ENCODE results near the gene ANKUB1.

DNA sequence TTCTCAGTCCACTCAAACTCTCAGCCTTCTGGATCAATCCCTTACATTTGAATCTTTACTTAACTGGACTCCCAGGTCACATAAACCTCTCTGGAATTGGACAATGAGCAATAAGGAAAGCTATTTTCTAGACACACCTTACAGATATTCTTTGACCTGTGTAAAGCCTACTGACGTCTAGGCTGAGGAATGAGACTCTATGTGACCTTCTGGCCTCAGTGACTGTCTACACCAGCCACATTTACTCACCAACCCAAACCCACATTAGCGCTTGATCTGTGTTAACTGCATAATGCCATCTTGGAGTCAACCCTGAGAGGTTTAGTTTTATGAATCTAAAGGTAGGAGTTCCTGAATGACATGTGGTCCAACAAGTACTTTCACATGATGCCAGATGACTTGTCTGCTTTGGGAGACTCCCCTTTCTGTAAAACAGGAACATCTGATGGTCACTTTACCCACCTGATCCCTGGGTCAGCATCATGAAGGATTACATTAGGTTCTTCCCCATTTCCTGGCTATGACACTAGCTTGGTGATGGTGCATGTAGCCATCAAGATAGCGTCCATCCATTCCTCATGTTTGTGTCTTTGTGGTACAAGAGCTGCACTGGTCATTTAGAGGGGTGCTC is 28.7 kb downstream of the ANKUB1 start:
- TF ChIP-seq, protein P1, sequence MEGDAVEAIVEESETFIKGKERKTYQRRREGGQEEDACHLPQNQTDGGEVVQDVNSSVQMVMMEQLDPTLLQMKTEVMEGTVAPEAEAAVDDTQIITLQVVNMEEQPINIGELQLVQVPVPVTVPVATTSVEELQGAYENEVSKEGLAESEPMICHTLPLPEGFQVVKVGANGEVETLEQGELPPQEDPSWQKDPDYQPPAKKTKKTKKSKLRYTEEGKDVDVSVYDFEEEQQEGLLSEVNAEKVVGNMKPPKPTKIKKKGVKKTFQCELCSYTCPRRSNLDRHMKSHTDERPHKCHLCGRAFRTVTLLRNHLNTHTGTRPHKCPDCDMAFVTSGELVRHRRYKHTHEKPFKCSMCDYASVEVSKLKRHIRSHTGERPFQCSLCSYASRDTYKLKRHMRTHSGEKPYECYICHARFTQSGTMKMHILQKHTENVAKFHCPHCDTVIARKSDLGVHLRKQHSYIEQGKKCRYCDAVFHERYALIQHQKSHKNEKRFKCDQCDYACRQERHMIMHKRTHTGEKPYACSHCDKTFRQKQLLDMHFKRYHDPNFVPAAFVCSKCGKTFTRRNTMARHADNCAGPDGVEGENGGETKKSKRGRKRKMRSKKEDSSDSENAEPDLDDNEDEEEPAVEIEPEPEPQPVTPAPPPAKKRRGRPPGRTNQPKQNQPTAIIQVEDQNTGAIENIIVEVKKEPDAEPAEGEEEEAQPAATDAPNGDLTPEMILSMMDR (IDR thresholded peaks at IDR 0.05; ENCODE audit: low read depth, low read length, poor library complexity, severe bottlenecking): no peak
- no peak for TF ChIP-seq EZH2phosphoT487 (IDR thresholded peaks at IDR 0.05; ENCODE audit: borderline replicate concordance, low read length)

Data from DOHH2 (cell line).